ENCODE results near the gene UBE3C. TPM values are rescaled to one million over a fixed set of nuclear protein-coding genes. Genes with fewer than 3 reads are reported as not detected.

The UBE3C gene
- total RNA-seq, 1 donor from 2014 or later, result 54.2 TPM

DNA sequence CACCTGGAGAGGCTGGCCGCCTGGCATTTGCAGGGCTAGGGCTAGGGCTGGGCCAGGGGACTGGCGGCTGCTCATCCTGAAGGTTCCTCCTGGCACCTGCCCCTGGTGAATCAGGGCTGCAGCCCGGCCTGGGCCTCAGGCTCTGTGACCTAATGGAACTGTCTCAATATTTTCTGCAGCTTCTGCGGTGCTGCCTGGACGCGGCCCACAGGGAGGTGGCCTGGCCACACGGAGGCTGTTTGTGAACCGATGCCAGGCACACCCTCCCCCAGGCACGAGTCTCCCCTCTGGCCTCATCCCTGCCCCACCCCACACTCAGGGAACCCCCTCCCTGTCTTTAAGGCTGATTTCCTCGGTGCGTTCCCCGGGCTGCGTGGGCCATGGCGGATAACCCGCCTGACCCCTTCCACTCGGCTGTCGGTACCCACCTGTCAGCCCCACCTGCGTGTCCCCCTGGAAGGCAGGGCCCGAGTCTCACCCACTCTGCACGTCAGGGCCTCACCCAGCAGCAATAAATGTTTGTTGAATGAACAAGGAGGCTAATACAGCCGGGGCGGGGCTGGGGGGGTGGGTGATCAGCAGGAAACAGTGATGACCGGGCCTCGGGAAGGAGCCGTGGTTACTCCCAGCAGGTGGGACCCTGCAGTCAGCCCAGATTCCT lies 143.5 kb downstream of the UBE3C start:
- H3K9me3 Mint-ChIP-seq (ENCODE audit: unreplicated experiment), result no peaks in the 10 kb centered on the region
- H3K36me3 Mint-ChIP-seq (ENCODE audit: low read depth, unreplicated experiment), result peaks cover 2% of the 10 kb centered on the region
- no peak overlapping the region for H3K27ac Mint-ChIP-seq (ENCODE audit: unreplicated experiment)
- H3K4me3 Mint-ChIP-seq (ENCODE audit: unreplicated experiment), result no peak overlapping the region
- peaks cover 8% of the 10 kb centered on the region for H3K27me3 Mint-ChIP-seq (ENCODE audit: unreplicated experiment)
- TF ChIP-seq, protein P1, sequence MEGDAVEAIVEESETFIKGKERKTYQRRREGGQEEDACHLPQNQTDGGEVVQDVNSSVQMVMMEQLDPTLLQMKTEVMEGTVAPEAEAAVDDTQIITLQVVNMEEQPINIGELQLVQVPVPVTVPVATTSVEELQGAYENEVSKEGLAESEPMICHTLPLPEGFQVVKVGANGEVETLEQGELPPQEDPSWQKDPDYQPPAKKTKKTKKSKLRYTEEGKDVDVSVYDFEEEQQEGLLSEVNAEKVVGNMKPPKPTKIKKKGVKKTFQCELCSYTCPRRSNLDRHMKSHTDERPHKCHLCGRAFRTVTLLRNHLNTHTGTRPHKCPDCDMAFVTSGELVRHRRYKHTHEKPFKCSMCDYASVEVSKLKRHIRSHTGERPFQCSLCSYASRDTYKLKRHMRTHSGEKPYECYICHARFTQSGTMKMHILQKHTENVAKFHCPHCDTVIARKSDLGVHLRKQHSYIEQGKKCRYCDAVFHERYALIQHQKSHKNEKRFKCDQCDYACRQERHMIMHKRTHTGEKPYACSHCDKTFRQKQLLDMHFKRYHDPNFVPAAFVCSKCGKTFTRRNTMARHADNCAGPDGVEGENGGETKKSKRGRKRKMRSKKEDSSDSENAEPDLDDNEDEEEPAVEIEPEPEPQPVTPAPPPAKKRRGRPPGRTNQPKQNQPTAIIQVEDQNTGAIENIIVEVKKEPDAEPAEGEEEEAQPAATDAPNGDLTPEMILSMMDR (IDR thresholded peaks at IDR 0.05; ENCODE audit: unreplicated experiment), result no peak
- no peak for DNase-seq (ENCODE audit: low spot score)
- peaks cover 2% of the 10 kb centered on the region for H3K4me1 Mint-ChIP-seq (ENCODE audit: unreplicated experiment)

DNA sequence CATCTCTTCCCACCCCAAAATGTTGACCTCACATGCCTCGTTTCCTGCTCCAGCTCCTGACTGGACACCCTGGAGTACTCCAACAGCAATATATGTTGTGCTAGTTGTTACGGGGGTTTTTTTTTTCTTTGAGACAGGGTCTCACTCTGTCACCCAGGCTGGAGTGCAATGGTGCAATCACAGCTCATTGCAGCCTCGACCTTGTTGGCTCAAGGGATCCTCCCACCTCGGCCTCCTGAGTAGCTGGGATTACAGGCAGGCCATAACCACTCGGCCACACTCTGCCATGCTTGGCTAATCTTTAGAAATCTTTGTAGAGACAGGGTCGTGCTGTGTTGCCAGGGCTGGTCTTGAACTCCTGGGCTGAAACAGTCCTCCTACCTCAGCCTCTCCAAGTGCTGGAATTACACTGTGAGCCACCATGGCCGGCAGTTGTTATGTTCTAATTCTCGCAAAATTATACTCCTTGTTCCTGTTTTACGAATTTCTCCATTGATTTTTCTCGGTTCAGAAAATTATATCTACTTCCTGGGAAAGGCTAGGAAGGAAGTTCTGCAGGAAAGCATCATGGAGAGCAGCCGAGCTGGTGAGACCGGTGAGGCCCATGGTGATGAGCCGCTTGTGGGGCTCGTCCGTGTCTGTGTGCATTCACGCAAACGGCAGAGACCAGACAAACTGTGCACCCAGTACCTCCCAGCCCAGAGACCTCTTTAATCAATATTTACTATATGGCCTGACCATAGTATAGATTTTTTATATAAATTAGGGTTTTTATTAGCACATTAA lies 145.7 kb downstream of the UBE3C start:
- Mint-ChIP-seq H3K4me1 (ENCODE audit: unreplicated experiment) (no peaks in the 10 kb centered on the region), H3K27ac (ENCODE audit: unreplicated experiment) (no peak overlapping the region), H3K27me3 (ENCODE audit: unreplicated experiment) (peaks cover 11% of the 10 kb centered on the region), H3K4me3 (ENCODE audit: unreplicated experiment) (no peak overlapping the region), H3K9me3 (ENCODE audit: unreplicated experiment) (no peaks in the 10 kb centered on the region), H3K36me3 (ENCODE audit: low read depth, unreplicated experiment) (peaks cover 6% of the 10 kb centered on the region)
- no peak for DNase-seq (ENCODE audit: low spot score)
- TF ChIP-seq, protein P1 (IDR thresholded peaks at IDR 0.05; ENCODE audit: unreplicated experiment), result no peak

DNA sequence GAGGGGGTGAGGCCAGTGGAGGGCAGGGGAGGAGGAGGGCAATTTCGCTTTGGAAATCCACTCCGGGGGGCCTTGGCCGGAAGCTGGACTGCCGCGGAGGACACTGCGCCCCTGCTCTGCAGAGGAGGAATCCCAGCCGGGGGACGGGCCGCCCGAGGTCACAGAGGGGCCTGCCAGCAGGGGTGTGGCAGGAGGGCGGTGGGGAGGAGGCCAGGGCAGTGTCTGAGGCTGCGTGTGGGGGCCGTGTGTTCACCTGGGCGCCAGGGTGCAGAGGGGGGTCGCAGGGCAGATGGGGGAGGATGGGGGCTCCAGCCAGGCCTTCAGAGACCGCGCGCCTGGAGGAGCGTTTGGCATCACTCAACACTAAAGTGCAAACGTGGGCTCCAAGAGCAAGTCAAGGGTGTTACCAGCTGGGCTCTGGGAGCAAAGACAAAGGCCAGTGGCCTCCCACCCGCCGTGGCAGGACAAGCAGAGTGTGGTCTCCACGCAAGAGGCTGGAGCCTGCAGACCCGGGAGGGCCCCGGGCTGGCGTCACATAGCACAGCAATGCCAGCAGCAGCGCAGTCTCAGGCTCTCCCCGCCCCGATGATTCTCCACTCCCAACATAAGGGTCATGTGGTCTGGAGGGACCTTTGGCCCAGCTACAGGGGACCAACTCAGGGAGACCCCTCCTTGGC lies 152.8 kb downstream of the UBE3C start:
- H3K4me1 Mint-ChIP-seq (ENCODE audit: unreplicated experiment), result no peaks in the 10 kb centered on the region
- H3K36me3 Mint-ChIP-seq (ENCODE audit: low read depth, unreplicated experiment), result peaks cover 3% of the 10 kb centered on the region
- H3K4me3 Mint-ChIP-seq (ENCODE audit: unreplicated experiment), result no peak overlapping the region
- no peak overlapping the region for H3K27ac Mint-ChIP-seq (ENCODE audit: unreplicated experiment)
- no peaks in the 10 kb centered on the region for H3K9me3 Mint-ChIP-seq (ENCODE audit: unreplicated experiment)
- TF ChIP-seq, protein P1 (IDR thresholded peaks at IDR 0.05; ENCODE audit: unreplicated experiment), result no peak
- no peak for DNase-seq (ENCODE audit: low spot score)
- peaks cover 12% of the 10 kb centered on the region for H3K27me3 Mint-ChIP-seq (ENCODE audit: unreplicated experiment)

DNA sequence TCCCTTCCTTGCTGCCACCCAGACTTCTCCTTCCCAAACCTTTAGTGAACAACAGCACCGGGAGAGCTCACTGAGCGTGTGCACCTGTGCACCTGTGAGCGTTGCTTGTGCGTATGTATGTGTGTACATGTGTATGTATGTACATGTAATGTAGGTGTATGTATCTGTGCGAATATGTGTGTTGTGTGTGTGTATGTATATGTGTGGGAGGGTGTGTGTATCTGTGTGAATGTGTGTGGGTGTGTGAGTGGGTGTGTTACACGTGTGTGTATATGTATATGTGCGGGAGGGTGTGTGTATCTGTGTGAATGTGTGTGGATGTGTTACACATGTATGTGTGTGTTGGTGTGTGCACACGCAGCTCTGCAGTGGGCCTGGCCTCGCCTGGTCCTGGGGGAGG lies 153.5 kb downstream of the UBE3C start:
- H3K27ac Mint-ChIP-seq (ENCODE audit: unreplicated experiment), result no peak overlapping the region
- no peaks in the 10 kb centered on the region for H3K9me3 Mint-ChIP-seq (ENCODE audit: unreplicated experiment)
- no peaks in the 10 kb centered on the region for H3K4me1 Mint-ChIP-seq (ENCODE audit: unreplicated experiment)
- no peak overlapping the region for H3K4me3 Mint-ChIP-seq (ENCODE audit: unreplicated experiment)
- peaks cover 12% of the 10 kb centered on the region for H3K27me3 Mint-ChIP-seq (ENCODE audit: unreplicated experiment)
- H3K36me3 Mint-ChIP-seq (ENCODE audit: low read depth, unreplicated experiment), result peaks cover 3% of the 10 kb centered on the region
- TF ChIP-seq, protein P1 (IDR thresholded peaks at IDR 0.05; ENCODE audit: unreplicated experiment), result no peak
- no peak for DNase-seq (ENCODE audit: low spot score)
